Left ventricle myocardium inferior (tissue), 1 donor: ENCODE measurements around the gene PRR36. TPM values are rescaled to one million over a fixed set of nuclear protein-coding genes. Genes with fewer than 3 reads are reported as not detected.

Experiments
- DNase-seq: peaks from one replicate; pipeline ENCODE4 v3.0.0-alpha.2; 2020
- H3K27ac ChIP-seq: fragments of 200-600 bp; replicated peaks from 2 replicates; pipeline ENCODE4 v1.8.0; 2021
- H3K27me3 ChIP-seq: fragments of 200-600 bp; 2 replicates; pipeline ENCODE4 v1.8.0; 2021; ENCODE audit warnings: low read depth
- H3K36me3 ChIP-seq: fragments of 200-600 bp; 2 replicates; pipeline ENCODE4 v1.8.0; 2021
- H3K4me1 ChIP-seq: fragments of 200-600 bp; 2 replicates; pipeline ENCODE4 v1.8.0; 2021
- H3K4me3 ChIP-seq: fragments of 200-600 bp; 2 replicates; pipeline ENCODE4 v1.8.0; 2021; ENCODE audit warnings: mild to moderate bottlenecking, moderate library complexity
- H3K9me3 ChIP-seq: fragments of 200-600 bp; replicated peaks from 2 replicates; pipeline ENCODE4 v1.8.0; 2021
- intact Hi-C: fragments of 100-400 bp; cut with micrococcal nuclease; formaldehyde crosslinking; loops from one replicate; pipeline ENCODE4 v1.11.0; 2022
- total RNA-seq: library from RNA; stranded (reverse); fragmentation: NEBNext Ultra II Directional; extraction: Animal tissue kit (Norgen Biotek cat#: 25700); gene quantifications from one replicate; pipeline ENCODE4 v1.2.1, GENCODE V29; 2021
- TF ChIP-seq, protein P1 (sequence below): fragments of 200-600 bp; IDR thresholded peaks from 2 replicates; pipeline ENCODE4 v1.8.0; 2021; ENCODE audit warnings: antibody characterized with exemption, mild to moderate bottlenecking, borderline replicate concordance
- donor health status: DM: no; HTN: yes; CAD: no; lungs with severe emphysema.

The PRR36 gene
- total RNA-seq, 1 donor from 2014 or later: not detected

DNA sequence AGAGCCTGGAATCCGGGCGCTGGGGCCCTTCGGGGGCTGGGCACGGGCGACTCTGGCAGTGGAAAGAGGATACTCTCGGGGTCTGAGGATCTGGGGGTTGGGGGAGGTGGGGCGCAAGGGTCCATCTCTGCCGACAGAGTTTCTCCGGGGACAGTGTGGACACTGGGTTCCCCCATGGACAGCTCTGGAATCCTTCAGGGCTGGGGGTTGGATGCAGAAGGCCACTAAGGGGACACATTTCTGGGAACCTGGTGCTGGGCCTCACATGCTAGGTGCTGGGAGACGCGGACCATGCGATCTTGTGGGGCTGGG is 42.7 kb upstream of the PRR36 start:
- peak overlapping the region; percentile 83 for H3K27ac ChIP-seq
- peaks cover 22% of the 10 kb centered on the region for H3K36me3 ChIP-seq
- H3K4me1 ChIP-seq: peaks cover 60% of the 10 kb centered on the region
- H3K9me3 ChIP-seq: no peaks in the 10 kb centered on the region
- intact Hi-C loops: no loop called here
- peaks cover 55% of the 10 kb centered on the region for H3K27me3 ChIP-seq
- no peak for DNase-seq
- H3K4me3 ChIP-seq: peak overlapping the region; percentile 63
- TF ChIP-seq, protein P1, sequence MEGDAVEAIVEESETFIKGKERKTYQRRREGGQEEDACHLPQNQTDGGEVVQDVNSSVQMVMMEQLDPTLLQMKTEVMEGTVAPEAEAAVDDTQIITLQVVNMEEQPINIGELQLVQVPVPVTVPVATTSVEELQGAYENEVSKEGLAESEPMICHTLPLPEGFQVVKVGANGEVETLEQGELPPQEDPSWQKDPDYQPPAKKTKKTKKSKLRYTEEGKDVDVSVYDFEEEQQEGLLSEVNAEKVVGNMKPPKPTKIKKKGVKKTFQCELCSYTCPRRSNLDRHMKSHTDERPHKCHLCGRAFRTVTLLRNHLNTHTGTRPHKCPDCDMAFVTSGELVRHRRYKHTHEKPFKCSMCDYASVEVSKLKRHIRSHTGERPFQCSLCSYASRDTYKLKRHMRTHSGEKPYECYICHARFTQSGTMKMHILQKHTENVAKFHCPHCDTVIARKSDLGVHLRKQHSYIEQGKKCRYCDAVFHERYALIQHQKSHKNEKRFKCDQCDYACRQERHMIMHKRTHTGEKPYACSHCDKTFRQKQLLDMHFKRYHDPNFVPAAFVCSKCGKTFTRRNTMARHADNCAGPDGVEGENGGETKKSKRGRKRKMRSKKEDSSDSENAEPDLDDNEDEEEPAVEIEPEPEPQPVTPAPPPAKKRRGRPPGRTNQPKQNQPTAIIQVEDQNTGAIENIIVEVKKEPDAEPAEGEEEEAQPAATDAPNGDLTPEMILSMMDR: no peak

DNA sequence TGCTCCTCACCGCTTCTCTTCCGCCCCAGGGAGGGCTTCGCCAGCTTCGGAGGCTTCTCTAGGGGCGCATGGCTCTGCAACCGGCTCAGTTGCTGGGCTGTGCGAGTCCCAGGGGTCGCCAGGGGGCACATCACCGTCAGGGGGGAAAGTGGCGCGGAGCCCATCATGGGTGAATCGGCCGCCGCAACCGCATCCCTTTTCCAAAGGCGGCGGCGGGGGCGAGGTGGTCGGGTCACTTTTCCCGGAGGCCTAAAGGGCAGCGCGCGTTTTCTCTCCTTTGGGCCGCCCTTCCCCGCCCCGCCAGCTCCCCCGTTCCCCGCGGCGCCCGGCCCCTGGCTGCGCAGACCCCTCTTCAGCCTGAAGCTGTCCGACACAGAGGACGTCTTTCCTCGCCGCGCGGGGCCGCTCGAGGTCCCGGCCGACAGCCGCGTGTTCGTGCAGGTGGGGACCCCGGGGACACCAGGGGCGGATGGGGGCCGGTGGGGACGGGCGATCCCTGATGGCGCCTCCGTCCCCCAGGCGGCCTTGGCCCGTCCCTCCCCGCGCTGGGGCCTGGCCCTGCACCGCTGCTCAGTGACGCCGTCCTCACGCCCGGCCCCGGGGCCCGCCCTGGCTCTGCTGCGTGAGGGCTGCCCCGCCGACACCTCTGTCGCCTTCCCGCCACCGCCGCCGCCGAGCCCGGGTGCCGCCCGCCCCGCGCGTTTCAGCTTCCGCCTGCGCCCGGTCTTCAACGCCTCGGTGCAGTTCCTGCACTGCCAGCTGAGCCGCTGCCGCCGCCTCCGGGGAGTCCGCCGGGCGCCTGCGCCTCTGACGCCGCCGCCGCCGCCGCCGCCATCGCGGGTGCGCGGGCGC is 42.1 kb upstream of the PRR36 start:
- Histone ChIP-seq H3K27me3 (peaks cover 55% of the 10 kb centered on the region), H3K4me1 (peaks cover 54% of the 10 kb centered on the region), H3K36me3 (peaks cover 24% of the 10 kb centered on the region), H3K4me3 (peak overlapping the region; percentile 63), H3K9me3 (no peaks in the 10 kb centered on the region), H3K27ac (peak overlapping the region; percentile 83)
- DNase-seq: no peak
- intact Hi-C loops: no loop called here
- TF ChIP-seq, protein P1: no peak

DNA sequence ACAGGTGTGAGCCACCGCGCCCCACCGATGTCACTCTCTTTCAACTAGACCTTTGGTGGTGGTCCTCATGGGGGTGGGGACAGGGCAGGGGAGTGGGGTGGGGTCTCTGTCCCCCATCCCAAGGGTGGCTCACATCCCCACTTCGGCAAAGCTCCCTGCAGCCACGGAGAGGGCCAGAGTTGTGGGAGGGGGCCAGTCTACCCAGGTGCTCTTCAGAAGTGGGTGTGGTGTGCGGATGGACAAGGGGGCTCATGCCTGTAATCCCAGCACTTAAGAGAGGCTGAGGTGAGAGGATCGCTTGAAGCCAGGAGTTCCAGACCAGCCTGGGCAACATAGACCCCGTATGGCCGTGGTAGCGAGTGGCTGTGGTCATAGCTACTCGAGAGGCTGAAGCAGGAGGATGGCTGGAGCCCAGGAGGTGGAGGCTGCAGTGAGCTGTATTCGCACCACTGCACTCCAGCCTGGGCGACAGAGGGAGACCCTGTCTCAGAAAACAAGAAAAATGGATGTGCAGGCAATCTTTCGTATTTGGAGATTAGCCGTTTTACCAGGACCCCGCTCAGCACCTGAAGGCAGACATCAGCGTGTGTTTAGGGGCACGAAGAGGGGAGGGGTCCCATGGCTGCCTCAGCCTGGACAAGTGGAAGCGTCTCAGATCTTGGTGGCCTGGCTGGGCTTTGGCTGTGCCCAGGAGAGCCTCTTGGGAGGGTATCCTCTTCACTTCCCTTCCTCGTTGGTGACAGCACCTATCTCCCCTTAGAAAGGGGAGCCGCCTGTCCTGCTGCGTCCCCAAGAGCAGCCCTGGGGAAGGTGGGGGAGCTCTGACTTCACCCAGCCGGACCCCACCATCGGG is 41.3 kb upstream of the PRR36 start:
- TF ChIP-seq, protein P1: no peak
- intact Hi-C loops: no loop called here
- H3K27me3 ChIP-seq: peaks cover 55% of the 10 kb centered on the region
- no peak overlapping the region for H3K27ac ChIP-seq
- peak overlapping the region; percentile 63 for H3K4me3 ChIP-seq
- peaks cover 49% of the 10 kb centered on the region for H3K4me1 ChIP-seq
- peaks cover 32% of the 10 kb centered on the region for H3K36me3 ChIP-seq
- no peak for DNase-seq
- H3K9me3 ChIP-seq: no peaks in the 10 kb centered on the region

GRCh38 chr19:7914598-7915045 is 40.4 kb upstream of the PRR36 start, which contains the start of gene TGFBR3L:
TSS of gene TGFBR3L (plus strand) at chr19:7914830.
- no peak for DNase-seq
- H3K36me3 ChIP-seq: peaks cover 40% of the 10 kb centered on the region
- no peaks in the 10 kb centered on the region for H3K9me3 ChIP-seq
- TF ChIP-seq, protein P1: no peak
- peaks cover 55% of the 10 kb centered on the region for H3K27me3 ChIP-seq
- H3K27ac ChIP-seq: no peak within 1 kb of the TSS
- no peak within 1 kb of the TSS for H3K4me3 ChIP-seq
- H3K4me1 ChIP-seq: peaks cover 45% of the 10 kb centered on the region
- intact Hi-C loops: no loop called here

DNA sequence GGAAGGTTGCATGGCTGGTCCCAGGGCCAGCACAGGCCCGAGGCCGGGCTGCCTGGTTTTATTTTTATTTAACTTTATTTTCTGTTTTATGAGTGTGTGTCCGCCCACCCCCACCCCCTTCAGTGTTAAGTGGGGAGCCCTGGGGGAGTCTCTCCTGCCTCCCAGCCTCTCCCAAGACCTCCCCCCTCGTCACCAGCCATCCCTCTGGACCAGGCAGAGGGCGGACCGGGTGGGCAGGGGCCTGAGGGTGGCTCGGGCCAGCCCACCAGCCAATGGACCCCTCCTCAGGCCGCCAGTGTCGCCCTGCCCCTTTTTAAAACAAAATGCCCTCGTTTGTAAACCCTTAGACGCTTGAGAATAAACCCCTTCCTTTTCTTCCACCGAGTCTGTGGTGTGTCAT is 39.9 kb upstream of the PRR36 start:
- Histone ChIP-seq H3K9me3 (no peaks in the 10 kb centered on the region), H3K36me3 (peaks cover 45% of the 10 kb centered on the region), H3K27ac (no peak overlapping the region), H3K4me1 (peaks cover 40% of the 10 kb centered on the region), H3K27me3 (peaks cover 50% of the 10 kb centered on the region), H3K4me3 (no peak overlapping the region)
- intact Hi-C loops: no loop called here
- no peak for DNase-seq
- TF ChIP-seq, protein P1: no peak
